Endothelial cell of umbilical vein (primary cell): ENCODE measurements around the gene EIF2B4.

Experiments
- POLR2A ChIP-seq: IDR thresholded peaks from 2 replicates; pipeline ENCODE4 v1.6.1; 2012; ENCODE audit warnings: low read depth, mild to moderate bottlenecking, control low read depth, low read length
- TF ChIP-seq, protein P1 (sequence below), 2 donors: IDR thresholded peaks; 1 replicate in 1 of 2; 2 replicates in 1 of 2; pipeline ENCODE4 v1.5.1; 2011; ENCODE audit warnings: low read length in 2 of 2, mild to moderate bottlenecking in 2 of 2, moderate library complexity in 2 of 2, control low read depth in 1 of 2, inconsistent platforms in 1 of 2, low read depth in 1 of 2; ENCODE audit not compliant: insufficient read depth in 1 of 2; ENCODE audit errors: extremely low read depth in 1 of 2

DNA sequence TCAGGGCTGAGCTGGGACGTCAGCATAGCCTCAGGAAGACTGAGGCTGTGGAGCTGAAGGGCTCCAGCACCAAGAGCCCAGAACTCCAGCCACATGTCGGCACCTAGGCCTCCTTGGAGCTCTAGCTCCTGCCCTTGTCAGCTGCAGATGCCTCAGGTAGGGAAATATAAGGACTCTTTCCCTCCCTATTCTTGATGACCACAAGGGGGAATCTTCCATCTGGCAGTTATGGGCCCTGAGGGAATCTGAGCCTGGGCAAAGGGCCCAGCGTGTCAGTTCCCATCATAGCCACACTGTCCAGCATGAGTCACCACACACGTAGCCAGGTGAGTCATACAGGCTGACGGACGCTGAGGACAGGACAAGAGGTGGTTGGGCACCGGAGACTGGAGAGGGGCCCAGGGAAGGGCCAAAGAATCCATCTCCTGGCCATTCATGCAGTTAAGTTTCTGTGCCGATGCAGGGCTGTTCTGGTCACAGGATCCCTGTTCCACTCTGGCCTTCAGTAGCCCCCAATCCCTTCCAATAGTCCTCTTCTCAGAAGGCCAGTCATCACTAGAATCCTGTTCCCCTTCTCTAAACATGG, 49.1 kb downstream of the EIF2B4 start:
- no peak for TF ChIP-seq POLR2A
- TF ChIP-seq, protein P1, sequence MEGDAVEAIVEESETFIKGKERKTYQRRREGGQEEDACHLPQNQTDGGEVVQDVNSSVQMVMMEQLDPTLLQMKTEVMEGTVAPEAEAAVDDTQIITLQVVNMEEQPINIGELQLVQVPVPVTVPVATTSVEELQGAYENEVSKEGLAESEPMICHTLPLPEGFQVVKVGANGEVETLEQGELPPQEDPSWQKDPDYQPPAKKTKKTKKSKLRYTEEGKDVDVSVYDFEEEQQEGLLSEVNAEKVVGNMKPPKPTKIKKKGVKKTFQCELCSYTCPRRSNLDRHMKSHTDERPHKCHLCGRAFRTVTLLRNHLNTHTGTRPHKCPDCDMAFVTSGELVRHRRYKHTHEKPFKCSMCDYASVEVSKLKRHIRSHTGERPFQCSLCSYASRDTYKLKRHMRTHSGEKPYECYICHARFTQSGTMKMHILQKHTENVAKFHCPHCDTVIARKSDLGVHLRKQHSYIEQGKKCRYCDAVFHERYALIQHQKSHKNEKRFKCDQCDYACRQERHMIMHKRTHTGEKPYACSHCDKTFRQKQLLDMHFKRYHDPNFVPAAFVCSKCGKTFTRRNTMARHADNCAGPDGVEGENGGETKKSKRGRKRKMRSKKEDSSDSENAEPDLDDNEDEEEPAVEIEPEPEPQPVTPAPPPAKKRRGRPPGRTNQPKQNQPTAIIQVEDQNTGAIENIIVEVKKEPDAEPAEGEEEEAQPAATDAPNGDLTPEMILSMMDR (IDR thresholded peaks at IDR 0.05; ENCODE audit: extremely low read depth in 1 of 2, insufficient read depth in 1 of 2, low read depth in 1 of 2, low read length in 2 of 2), result peak; percentile 49 to 57
